Skin of body (tissue), 2 donors: Measurements from ENCODE around the gene OPRL1. TPM values are rescaled to one million over a fixed set of nuclear protein-coding genes. Genes with fewer than 3 reads are reported as not detected.

Experiments used
- DNase-seq: peaks from one replicate; lab custom pipeline; 2025; lab: John Stamatoyannopoulos, UW
- total RNA-seq: library from RNA; depleted of rRNA; stranded (reverse); fragments of >200 nt; gene quantifications from one replicate; pipeline ENCODE4 v1.2.3, GENCODE V29; 2014

The OPRL1 gene
- total RNA-seq, 1 donor from 2014 or later, result 0.89 TPM

- DNase-seq, result no peak
Observed at GRCh38 chr20:64071341-64072332, 8.2 kb upstream of the OPRL1 start.

DNA sequence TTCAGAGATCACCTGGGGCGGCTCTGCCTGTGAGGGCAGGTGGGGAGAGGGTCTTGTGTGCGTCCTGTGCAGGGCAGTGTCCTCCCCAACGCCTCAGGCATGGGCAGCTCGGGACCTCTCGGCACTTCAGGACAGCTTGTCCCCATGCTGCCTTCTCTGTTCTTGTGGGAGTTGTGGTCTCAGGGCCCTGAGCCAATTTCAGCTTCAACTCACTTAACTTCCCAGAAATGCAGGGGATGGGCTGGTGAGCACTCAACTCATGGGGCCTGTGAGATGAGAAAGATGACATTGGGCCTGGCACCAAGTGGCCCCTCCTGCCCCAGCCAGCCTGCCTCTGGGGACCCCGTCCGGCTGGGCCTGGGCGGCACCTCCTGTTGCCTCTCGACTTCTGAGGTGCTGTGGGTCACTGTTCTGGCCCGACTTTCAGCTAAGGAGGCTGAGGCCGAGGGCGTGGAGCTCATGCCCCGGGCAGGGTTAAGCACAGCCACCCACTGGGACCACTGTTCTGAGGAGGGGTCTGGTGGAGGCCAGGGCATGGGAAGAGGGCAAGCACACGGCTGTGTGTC, 7.3 kb upstream of the OPRL1 start:
- DNase-seq, result no peak

DNA sequence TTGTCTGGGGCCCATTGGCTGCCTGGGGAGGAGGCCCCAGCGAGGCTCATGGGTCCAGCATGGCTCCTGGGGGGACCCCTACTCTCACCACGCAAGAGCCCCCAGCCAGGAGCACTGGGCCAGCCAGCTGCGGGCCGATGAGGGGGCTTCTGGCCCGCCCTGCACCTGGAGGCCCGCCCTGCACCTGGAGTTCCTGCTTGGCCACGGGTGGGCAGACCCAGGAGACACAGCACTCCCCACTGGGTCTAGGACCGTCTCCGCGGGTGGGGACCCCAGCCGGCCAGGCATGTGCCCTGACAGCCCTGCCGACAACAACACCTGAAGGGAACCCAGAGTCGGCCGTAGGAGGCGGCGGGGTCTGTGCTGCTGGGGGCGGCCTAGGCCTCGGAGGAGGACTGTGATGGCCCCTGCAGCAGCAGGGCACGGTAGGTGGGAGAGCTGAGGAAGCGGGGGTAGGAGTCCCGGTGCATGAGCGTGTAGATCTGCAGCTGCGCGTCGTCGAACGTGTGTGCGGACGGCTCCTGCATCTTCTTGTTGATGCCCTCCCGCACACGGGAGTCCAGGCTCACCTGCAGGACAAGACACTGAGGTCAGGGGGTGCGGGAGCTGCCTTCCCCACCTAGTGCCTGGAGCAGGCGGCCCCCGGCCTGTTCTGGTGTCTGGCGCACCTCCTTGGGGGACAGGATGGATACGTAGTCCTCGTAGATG, 6.3 kb upstream of the OPRL1 start:
- DNase-seq, result no peak

DNA sequence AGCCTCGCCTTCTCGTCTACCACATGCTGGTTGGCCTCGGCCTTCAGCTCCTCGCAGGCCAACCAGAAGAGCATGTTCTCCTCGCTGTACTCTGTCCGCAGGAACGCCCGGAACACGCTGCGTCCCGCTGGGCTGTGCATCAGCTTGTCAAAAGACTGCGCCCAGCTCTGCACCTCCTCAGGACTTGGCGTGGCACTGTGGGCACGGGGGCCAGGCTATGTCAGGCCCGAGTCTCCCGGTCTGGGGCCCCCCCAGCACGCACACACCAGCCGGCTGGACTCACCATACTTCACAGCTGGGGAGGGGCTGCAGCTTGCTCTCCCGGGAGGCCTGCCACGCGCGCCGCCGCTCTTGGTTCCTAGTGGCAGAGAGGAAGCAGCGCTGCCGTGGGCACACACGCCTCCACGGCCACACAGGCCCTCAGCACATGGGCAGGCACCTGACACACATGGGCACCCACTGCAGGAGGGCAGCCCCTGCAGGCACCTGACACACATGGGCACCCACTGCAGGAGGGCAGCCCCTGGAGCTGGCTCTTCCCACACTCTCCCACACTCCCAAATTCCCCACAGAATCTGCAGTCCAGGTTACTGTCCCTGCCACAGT, 5.6 kb upstream of the OPRL1 start:
- no peak for DNase-seq

DNA sequence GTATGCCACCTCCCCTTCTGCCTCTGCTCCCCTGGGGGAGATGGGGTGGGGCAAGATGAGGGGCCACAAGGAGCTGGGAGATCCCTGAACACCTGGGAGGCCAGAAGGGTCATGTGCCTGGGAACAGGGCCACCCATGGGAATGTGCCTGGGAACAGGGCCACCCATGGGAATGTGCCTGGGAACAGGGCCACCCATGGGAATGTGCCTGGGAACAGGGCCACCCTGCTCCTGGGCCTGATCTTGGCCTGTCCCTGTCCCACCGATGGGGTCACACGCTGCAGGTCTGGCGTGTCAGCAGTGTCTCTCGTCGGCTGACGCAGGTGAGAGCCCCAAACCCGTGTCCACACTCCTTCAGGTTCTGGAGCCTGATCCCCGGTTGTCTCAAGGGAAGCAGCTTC, 4.9 kb upstream of the OPRL1 start:
- DNase-seq, result no peak

DNA sequence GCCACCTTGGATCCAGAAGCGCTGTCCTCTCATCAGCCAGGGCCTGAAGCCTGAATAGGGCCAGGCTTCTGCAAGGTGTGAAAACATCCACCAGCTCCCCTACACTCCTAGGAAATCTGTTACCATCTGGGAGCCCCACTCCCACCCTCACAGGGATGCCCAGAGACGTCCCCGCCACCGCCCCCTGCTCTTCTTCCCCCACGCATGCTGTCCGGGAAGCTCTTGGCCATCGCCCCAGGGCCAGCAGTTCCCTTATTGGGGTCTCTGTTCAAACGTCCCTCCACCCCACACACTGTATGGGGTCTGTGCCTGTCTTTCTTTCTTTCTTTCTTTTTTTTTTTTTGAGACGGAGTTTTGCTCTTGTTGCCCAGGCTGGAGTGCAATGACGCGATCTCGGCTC, 4.3 kb upstream of the OPRL1 start:
- no peak for DNase-seq

DNA sequence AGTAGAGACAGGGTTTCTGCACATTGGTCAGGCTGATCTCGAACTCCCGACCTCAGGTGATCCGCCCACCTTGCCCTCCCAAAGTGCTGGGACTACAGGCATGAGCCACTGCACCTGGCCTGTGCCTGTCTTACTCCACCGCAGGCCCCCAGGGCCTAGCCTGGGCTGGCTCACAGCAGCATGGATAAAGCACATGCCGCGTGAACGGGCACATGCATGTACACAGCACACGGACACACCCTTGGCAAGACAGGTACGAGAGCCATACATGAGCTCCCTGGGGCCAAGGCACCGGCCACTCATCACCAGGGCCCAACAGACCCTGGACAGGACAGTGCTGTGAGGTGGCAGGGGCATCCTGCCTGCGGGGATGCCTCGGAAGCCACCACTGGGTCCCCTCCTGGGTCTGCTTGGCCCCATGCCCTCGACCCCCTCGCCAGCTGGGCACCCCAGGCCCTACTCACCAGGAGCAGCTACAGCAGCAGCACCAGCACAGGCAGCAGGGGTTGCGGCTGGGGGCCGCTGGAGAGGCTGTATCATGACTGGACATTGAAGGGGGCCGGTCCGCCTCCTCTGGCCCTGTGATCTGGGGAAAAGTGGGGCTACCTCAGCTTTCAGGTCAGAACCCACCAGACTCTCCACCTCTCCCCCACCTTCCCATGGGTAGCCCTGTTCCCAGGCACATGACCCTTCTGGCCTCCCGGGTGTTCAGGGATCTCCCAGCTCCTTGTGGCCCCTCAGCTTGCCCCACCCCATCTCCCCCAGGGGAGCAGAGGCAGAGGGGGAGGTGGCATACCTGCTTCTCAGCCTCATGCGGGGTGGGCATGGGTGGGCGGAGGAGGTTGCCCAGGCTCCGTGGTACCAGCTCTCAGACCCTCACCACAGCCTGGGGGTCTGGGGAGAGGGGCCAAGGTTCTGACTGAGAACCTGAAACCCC, 3.6 kb upstream of the OPRL1 start:
- DNase-seq, result no peak

- no peak for DNase-seq
Observed at GRCh38 chr20:64077094-64077493, 2.8 kb upstream of the OPRL1 start.

GRCh38 chr20:64077541-64077875, 2.4 kb upstream of the OPRL1 start:
- DNase-seq, result no peak

GRCh38 chr20:64077876-64078551, 1.9 kb upstream of the OPRL1 start:
- no peak for DNase-seq

- DNase-seq, result no peak
Observed at GRCh38 chr20:64078934-64079272, 979 bp upstream of the OPRL1 start.

- peak; percentile 46 for DNase-seq
Observed at GRCh38 chr20:64079273-64080012, 439 bp upstream of the OPRL1 start, which contains the start of gene RGS19. TSS of gene RGS19 (minus strand) at chr20:64079518. CDS start at chr20:64076886, 2,632 bp downstream.

DNA sequence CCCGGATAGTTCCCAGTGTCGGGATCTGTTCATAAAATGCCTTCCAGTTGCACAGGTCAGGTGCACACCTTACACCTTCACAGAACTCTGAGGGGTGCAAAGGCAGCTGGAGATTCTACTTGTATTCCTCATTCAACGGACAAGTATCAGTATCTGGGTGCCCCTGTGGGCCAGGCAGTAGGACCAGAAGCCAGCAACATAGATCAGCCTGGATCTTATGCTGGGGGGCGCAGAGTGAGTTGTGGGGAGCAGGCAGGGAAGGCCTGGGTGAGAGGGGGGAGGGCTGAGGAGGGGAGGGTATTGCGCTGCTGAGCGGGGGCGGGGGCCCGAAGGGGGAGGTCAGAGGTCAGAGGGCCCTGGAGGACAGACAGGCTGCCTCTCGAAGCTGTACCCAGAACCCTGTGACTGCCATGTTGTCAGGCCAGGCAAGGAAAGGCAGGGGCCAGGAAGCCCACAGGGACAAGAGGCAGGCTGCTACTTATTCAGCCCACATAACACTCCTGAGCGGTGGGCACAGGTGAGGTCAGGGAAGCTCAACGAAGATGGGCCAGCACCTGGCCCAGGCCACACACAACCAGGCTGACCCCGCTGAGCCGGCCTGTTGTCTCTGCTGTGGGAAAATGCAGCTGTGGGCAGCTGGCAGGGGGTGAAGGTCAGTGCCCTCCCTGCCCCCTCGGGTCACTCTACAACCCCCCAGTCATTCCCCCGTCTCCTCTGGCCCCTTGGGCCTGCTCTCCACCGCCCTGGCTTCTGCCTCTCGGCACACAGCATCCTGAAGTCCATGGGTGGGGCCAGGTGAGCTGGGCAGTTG, 1.1 kb downstream of the OPRL1 start:
- no peak for DNase-seq

- no peak for DNase-seq
Observed at GRCh38 chr20:64081624-64081964, 1.7 kb downstream of the OPRL1 start.

DNA sequence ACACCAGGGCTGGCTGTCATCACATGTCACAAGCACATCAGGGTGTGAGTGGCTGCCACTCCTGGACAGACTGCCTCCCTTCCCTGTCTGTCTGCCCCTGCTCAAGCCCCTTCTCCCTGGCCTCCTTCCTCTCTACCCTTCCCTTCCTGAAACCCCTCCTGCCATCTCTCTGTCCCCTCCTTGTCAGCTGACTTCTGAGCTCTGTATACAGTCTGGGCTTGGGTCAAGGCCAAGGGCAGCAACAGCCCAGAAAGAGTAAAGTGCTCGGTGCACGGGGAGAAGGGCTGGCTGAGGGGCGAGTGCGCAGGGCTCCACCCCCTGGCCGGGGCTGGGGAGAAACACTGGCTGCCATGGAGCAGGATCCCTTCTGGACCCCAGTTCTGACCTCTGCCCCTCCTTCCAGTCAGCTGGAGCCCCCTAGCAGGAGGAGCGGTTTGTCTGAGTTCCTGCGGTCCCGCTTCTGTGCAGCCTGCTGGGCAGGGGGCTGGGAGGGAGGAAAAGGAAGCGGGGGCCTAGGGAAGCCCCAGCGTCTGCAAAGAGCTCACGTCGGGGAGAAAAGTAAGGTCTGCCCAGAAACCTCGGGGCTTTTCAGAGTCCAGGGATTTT, 2.3 kb downstream of the OPRL1 start:
- no peak for DNase-seq

GRCh38 chr20:64082820-64083377, 3.0 kb downstream of the OPRL1 start:
- DNase-seq, result no peak

DNA sequence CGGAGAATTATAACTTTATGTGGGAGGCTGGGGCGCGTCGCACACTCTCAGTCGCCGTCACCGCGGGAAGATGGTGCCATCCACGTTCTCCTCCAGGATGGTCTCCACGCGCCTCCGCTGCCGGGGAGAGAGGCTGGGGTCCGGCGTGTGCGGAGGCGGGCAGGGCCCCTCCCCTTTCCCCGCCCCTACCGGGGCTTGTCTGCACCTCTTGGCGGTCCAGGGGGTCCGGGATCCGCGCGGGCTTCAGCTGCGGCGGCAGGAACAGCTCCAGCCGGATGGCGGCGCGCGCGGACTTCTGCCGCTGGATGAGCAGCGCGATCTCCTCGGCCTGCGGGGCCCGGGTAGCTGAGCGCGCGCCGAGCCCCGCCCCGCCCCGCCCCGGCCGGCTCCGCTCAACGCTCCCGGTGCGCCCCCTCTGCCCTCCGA, 3.5 kb downstream of the OPRL1 start:
- DNase-seq, result peak; percentile 25
